H1 (cell line): ENCODE results near the gene URGCP. TPM values are rescaled to one million over a fixed set of nuclear protein-coding genes. Genes with fewer than 3 reads are reported as not detected.

ENCODE experiments used
- CTCF ChIA-PET: fragments of 300-600 bp; sonication (Branson Sonifier 250); formaldehyde crosslinking; loops from one replicate; lab custom pipeline; 2021; ENCODE audit not compliant: partially characterized antibody; lab: Charles Lee
- POLR2A ChIA-PET: fragments of 300-600 bp; sonication (Branson Sonifier 250); formaldehyde crosslinking; loops from one replicate; lab custom pipeline; 2021; ENCODE audit warnings: inconsistent platforms; ENCODE audit not compliant: partially characterized antibody; lab: Charles Lee
- DNase-seq, 2 experiments: peaks; one replicate each; pipeline versions ENCODE4 v3.0.0 to v3.0.0-alpha.2; 2010 to 2022; ENCODE audit warnings: low spot score in 2 of 2, low read depth in 1 of 2, mixed read lengths in 1 of 2
- FAIRE-seq: peaks from 2 replicates; lab custom pipeline; 2011; peaks lifted over from hg19 to GRCh38; lab: Jason Lieb, UNC
- H2AFZ ChIP-seq: 2 replicates; pipeline ENCODE4 v1.8.1; 2012; ENCODE audit warnings: low read length, inconsistent platforms
- H2AK5ac ChIP-seq: 2 replicates; pipeline ENCODE4 v1.6.1; 2013; ENCODE audit warnings: low read depth, low read length
- H2BK120ac ChIP-seq: replicated peaks from 2 replicates; pipeline ENCODE3; 2013; ENCODE audit warnings: low read depth, low read length, inconsistent platforms
- H2BK12ac ChIP-seq: 2 replicates; pipeline ENCODE4 v1.6.1; 2013; ENCODE audit warnings: low read depth, low read length
- H2BK15ac ChIP-seq: 2 replicates; pipeline ENCODE4 v1.6.1; 2013; ENCODE audit warnings: low read length
- H2BK20ac ChIP-seq: 2 replicates; pipeline ENCODE4 v1.6.1; 2013; ENCODE audit warnings: low read length
- H2BK5ac ChIP-seq: 2 replicates; pipeline ENCODE4 v1.6.1; 2013; ENCODE audit warnings: low read depth, low read length
- H3K14ac ChIP-seq: 2 replicates; pipeline ENCODE4 v1.6.1; 2013; ENCODE audit warnings: inconsistent platforms; ENCODE audit not compliant: insufficient read length
- H3K18ac ChIP-seq: 2 replicates; pipeline ENCODE4 v1.6.1; 2013; ENCODE audit warnings: low read length; ENCODE audit errors: extremely low read depth
- H3K23ac ChIP-seq: 2 replicates; pipeline ENCODE4 v1.6.1; 2013; ENCODE audit warnings: inconsistent platforms; ENCODE audit not compliant: insufficient read length
- H3K23me2 ChIP-seq: 2 replicates; pipeline ENCODE4 v1.6.1; 2013; ENCODE audit warnings: low read depth, low read length
- H3K27ac ChIP-seq: 2 replicates; pipeline ENCODE4 v1.6.1; 2011; ENCODE audit warnings: low read depth, low read length, inconsistent platforms
- H3K27me3 ChIP-seq, 4 experiments: replicated peaks in 1 of 4; 1 replicate in 1 of 4; 2 replicates in 3 of 4; pipeline versions ENCODE4 v1.6.1 to v1.8.1; 2011 to 2013; ENCODE audit warnings: low read length in 3 of 4, mild to moderate bottlenecking in 3 of 4, inconsistent platforms in 2 of 4, mixed read lengths in 2 of 4, moderate library complexity in 1 of 4; ENCODE audit not compliant: control insufficient read depth in 3 of 4, insufficient read depth in 3 of 4; ENCODE audit errors: extremely low read depth in 1 of 4
- H3K36me3 ChIP-seq, 4 experiments: 2 replicates each; pipeline versions ENCODE4 v1.6.1 to v1.8.1; 2011 to 2013; ENCODE audit warnings: mild to moderate bottlenecking in 4 of 4, low read length in 3 of 4, moderate library complexity in 2 of 4, control low read depth in 1 of 4, inconsistent platforms in 1 of 4; ENCODE audit not compliant: insufficient read depth in 4 of 4, control insufficient read depth in 2 of 4
- H3K4ac ChIP-seq: replicated peaks from 2 replicates; pipeline ENCODE3; 2013; ENCODE audit warnings: low read length, low read depth, mixed read lengths, inconsistent platforms; ENCODE audit not compliant: insufficient read length
- H3K4me1 ChIP-seq, 4 experiments: replicated peaks in 1 of 4; 1 replicate in 1 of 4; 2 replicates in 3 of 4; pipeline versions ENCODE4 v1.6.1 to v1.8.1; 2011 to 2013; ENCODE audit warnings: low read length in 3 of 4, inconsistent platforms in 2 of 4, mixed read lengths in 1 of 4; ENCODE audit not compliant: insufficient read depth in 4 of 4, control insufficient read depth in 3 of 4
- H3K4me2 ChIP-seq, 2 experiments: 2 replicates each; pipeline versions ENCODE4 v1.6.1 to v1.8.1; 2011 to 2013; ENCODE audit warnings: low read depth in 2 of 2, low read length in 2 of 2, control low read depth in 1 of 2, inconsistent platforms in 1 of 2, mild to moderate bottlenecking in 1 of 2; ENCODE audit not compliant: insufficient read depth in 1 of 2
- H3K4me3 ChIP-seq, 4 experiments: fragments of 200-600, 300-600 bp in 1 of 4; sonication (generic), shearing (Covaris generic), sonication (Bioruptor Twin) in 1 of 4; 2 replicates each; pipeline versions ENCODE4 v1.5.1 to v1.8.1; 2011 to 2016; ENCODE audit warnings: low read length in 4 of 4, low read depth in 3 of 4, control low read depth in 2 of 4, inconsistent platforms in 2 of 4, mild to moderate bottlenecking in 2 of 4, mixed read lengths in 1 of 4, moderate library complexity in 1 of 4; ENCODE audit not compliant: insufficient read depth in 2 of 4; ENCODE audit errors: extremely low read depth in 1 of 4
- H3K56ac ChIP-seq: replicated peaks from 2 replicates; pipeline ENCODE3; 2013; ENCODE audit warnings: low read depth, mild to moderate bottlenecking, mixed read lengths, low read length, inconsistent platforms; ENCODE audit not compliant: insufficient read length
- H3K79me1 ChIP-seq: 2 replicates; pipeline ENCODE4 v1.6.1; 2013; ENCODE audit warnings: low read depth, low read length, control low read depth
- H3K79me2 ChIP-seq, 2 experiments: 2 replicates each; pipeline versions ENCODE4 v1.6.1 to v1.8.1; 2012 to 2013; ENCODE audit warnings: low read length in 2 of 2, mild to moderate bottlenecking in 2 of 2, inconsistent platforms in 1 of 2; ENCODE audit not compliant: insufficient read depth in 2 of 2, control insufficient read depth in 1 of 2
- H3K9ac ChIP-seq, 4 experiments: replicated peaks in 1 of 4; 1 replicate in 1 of 4; 2 replicates in 3 of 4; pipeline versions ENCODE4 v1.6.1 to v1.8.1; 2011 to 2013; ENCODE audit warnings: low read depth in 3 of 4, low read length in 3 of 4, control low read depth in 2 of 4, mild to moderate bottlenecking in 2 of 4, moderate library complexity in 2 of 4, inconsistent platforms in 1 of 4; ENCODE audit errors: extremely low read depth in 1 of 4
- H3K9me3 ChIP-seq, 2 experiments: 2 replicates each; pipeline versions ENCODE4 v1.6.1 to v1.8.1; 2012 to 2013; ENCODE audit warnings: mild to moderate bottlenecking in 2 of 2, moderate library complexity in 2 of 2, control low read depth in 1 of 2, inconsistent platforms in 1 of 2, low read depth in 1 of 2, low read length in 1 of 2, mixed read lengths in 1 of 2; ENCODE audit not compliant: insufficient read depth in 2 of 2
- H4K20me1 ChIP-seq, 2 experiments: replicated peaks in 1 of 2; 2 replicates each; pipeline versions ENCODE3 to v1.8.1; 2011 to 2013; ENCODE audit warnings: inconsistent platforms in 2 of 2, low read length in 2 of 2, mild to moderate bottlenecking in 1 of 2; ENCODE audit not compliant: insufficient read depth in 2 of 2, control insufficient read depth in 1 of 2
- H4K5ac ChIP-seq: 2 replicates; pipeline ENCODE4 v1.6.1; 2013; ENCODE audit warnings: low read length, low read depth, mixed read lengths, inconsistent platforms; ENCODE audit not compliant: insufficient read length
- H4K8ac ChIP-seq: 2 replicates; pipeline ENCODE4 v1.8.0; 2013; ENCODE audit warnings: mild to moderate bottlenecking, moderate library complexity, low read length, inconsistent platforms; ENCODE audit not compliant: insufficient read depth; ENCODE audit errors: extremely low read depth
- H4K91ac ChIP-seq: replicated peaks from 2 replicates; pipeline ENCODE3; 2013; ENCODE audit warnings: low read length, mixed read lengths, inconsistent platforms; ENCODE audit not compliant: insufficient read length
- ATF2 ChIP-seq: IDR thresholded peaks from 2 replicates; pipeline ENCODE4 v1.6.1; 2012; ENCODE audit warnings: low read length, inconsistent platforms
- CBX5 ChIP-seq: fragments of 300-800, 300-1000 bp; sonication (generic); IDR thresholded peaks from 2 replicates; pipeline ENCODE4 v1.7.1; 2016; ENCODE audit warnings: antibody characterized with exemption, low read length, low read depth
- E2F6 ChIP-seq: IDR thresholded peaks from 2 replicates; pipeline ENCODE4 v1.6.1; 2012; ENCODE audit warnings: inconsistent platforms
- KDM1A ChIP-seq: fragments of 200-600, 300-600 bp; sonication (generic); IDR thresholded peaks from 2 replicates; pipeline ENCODE4 v1.7.1; 2016; ENCODE audit warnings: mild to moderate bottlenecking, low read length, borderline replicate concordance
- SP1 ChIP-seq: IDR thresholded peaks from 2 replicates; pipeline ENCODE4 v1.6.1; 2011; ENCODE audit warnings: low read depth, low read length
- TEAD4 ChIP-seq: IDR thresholded peaks from 2 replicates; pipeline ENCODE4 v1.6.1; 2012; ENCODE audit warnings: low read depth, low read length, inconsistent platforms, mixed read lengths
- USF2 ChIP-seq: IDR thresholded peaks from 2 replicates; pipeline ENCODE4 v1.6.1; 2011; ENCODE audit warnings: low read length, improper control_type of control experiment
- WGBS, 2 experiments: shearing (Covaris generic) in 1 of 2; methylation state at CpG; one replicate each; pipeline versions ENCODE4 v1.1.6 to v1.1.7; 2013 to 2015; ENCODE audit warnings: low lambda C conversion rate in 2 of 2, mixed read lengths in 2 of 2, inconsistent platforms in 1 of 2, low coverage in 1 of 2, missing lambda C conversion rate in 1 of 2; ENCODE audit not compliant: insufficient replicate concordance in 2 of 2, insufficient coverage in 1 of 2, insufficient read length in 1 of 2; ENCODE audit errors: extremely low coverage in 1 of 2, missing lambda C conversion rate in 1 of 2; 5-methylcytosine and 5-hydroxymethylcytosine counted together
- polyA plus RNA-seq, 7 experiments: library from polyadenylated mRNA; depleted of rRNA in 3 of 7; stranded (reverse) in 5 of 7; unstranded in 2 of 7; fragments of >200 nt in 5 of 7; fragments of 200-250 nt in 2 of 7; gene quantifications; 1 replicate in 5 of 7; 2 replicates in 1 of 7; 4 replicates in 1 of 7; pipeline versions ENCODE4 v1.2.1 to v1.2.3, GENCODE V29; 2011 to 2013; ENCODE audit warnings: missing spikeins in 2 of 7, mixed read lengths in 2 of 7
- total RNA-seq: library from RNA; stranded (reverse); fragmentation: NEBNext Ultra II Directional; extraction: Animal tissue kit (Norgen Biotek cat#: 25700); gene quantifications from 2 replicates; pipeline ENCODE4 v1.2.1, GENCODE V29; 2021

URGCP gene
- total and polyA plus RNA-seq, 2 of the 8 experiments (the other 6 are each of a cell fraction or from before 2014, with no cell fraction given), result 9.0 to 18.7 TPM

- Histone ChIP-seq H3K79me2 (peaks cover 0 to 11% of the 10 kb centered on the region in 2 experiments; a peak in 2 of 4 replicates), H2BK120ac (no peak overlapping the region), H3K56ac (no peak overlapping the region), H3K27ac (no peak overlapping the region), H4K5ac (no peak overlapping the region), H3K23me2 (no peaks in the 10 kb centered on the region), H4K20me1 (peaks cover 0 to 5% of the 10 kb centered on the region in 2 experiments), H3K9me3 (no peaks in the 10 kb centered on the region), H3K27me3 (no peaks in the 10 kb centered on the region), H3K4me1 (no peaks in the 10 kb centered on the region; a peak in 1 of 7 replicates), H3K9ac (no peak overlapping the region), H3K4ac (no peak overlapping the region), H3K4me3 (no peak overlapping the region), H3K4me2 (no peak overlapping the region), H3K18ac (no peak overlapping the region), H3K14ac (no peak overlapping the region), H2AK5ac (no peak overlapping the region), H3K23ac (no peak overlapping the region), H2BK20ac (no peak overlapping the region), H2AFZ (no peak overlapping the region), H2BK15ac (no peak overlapping the region), H4K91ac (no peak overlapping the region), H3K36me3 (no peaks in the 10 kb centered on the region), H2BK5ac (no peak overlapping the region; the same call in 1 of the 2 replicates), H2BK12ac (no peak overlapping the region), H4K8ac (no peak overlapping the region), H3K79me1 (no peaks in the 10 kb centered on the region; the same call in 1 of the 2 replicates)
- no peak for FAIRE-seq
- WGBS, 2 experiments, result 93% methylated on average over 7 of the region's 7 CpGs; no CpG with 5 or more reads in 1 of the 2 experiments
- no peak for DNase-seq
- POLR2A ChIA-PET, result interaction anchor here (0.7 kb wide), 1 partner anchor 352 kb away, joined by 3 read pairs; no protein-coding TSS in a partner anchor
- CTCF ChIA-PET, result no interaction called here
- no peak for TF ChIP-seq USF2
- no peak for TF ChIP-seq ATF2
- TF ChIP-seq CBX5, result no peak
- no peak for TF ChIP-seq SP1
- no peak for TF ChIP-seq KDM1A
- TF ChIP-seq E2F6, result no peak
- no peak for TF ChIP-seq TEAD4
These were observed 17.1 kb downstream of the URGCP start for GRCh38 chr7:43888993-43889945.
